Activated naive CD4-positive, alpha-beta T cell treated with anti-CD3 and anti-CD28 coated beads, Interleukin-2, amount 10 ng/mL, durations not matched to agents 7 days and 5 days (primary cell): ENCODE data around the gene GATA5.

Experiments
- CTCF ChIA-PET: fragments of 350-600 bp; sonication (Branson Sonifier 250); formaldehyde crosslinking; loops from one replicate; lab custom pipeline; 2021; ENCODE audit warnings: antibody characterized with exemption; lab: Charles Lee
- DNase-seq: peaks from one replicate; pipeline ENCODE4 v3.0.0-alpha.2; 2020
- H3K27ac Mint-ChIP-seq: one replicate; pipeline ENCODE4 v1.8.0; 2021; ENCODE audit warnings: mild to moderate bottlenecking, moderate library complexity, mixed read lengths
- H3K27me3 Mint-ChIP-seq: one replicate; pipeline ENCODE4 v1.8.0; 2021; ENCODE audit warnings: mild to moderate bottlenecking, mixed read lengths
- H3K36me3 Mint-ChIP-seq: one replicate; pipeline ENCODE4 v1.8.0; 2021; ENCODE audit warnings: mixed read lengths
- H3K4me1 Mint-ChIP-seq: one replicate; pipeline ENCODE4 v1.8.0; 2021; ENCODE audit warnings: mixed read lengths
- H3K4me3 Mint-ChIP-seq: one replicate; pipeline ENCODE4 v1.8.0; 2021; ENCODE audit warnings: mild to moderate bottlenecking, moderate library complexity, mixed read lengths
- H3K9me3 Mint-ChIP-seq: one replicate; pipeline ENCODE4 v1.8.0; 2021; ENCODE audit warnings: mixed read lengths

Gene GATA5

DNA sequence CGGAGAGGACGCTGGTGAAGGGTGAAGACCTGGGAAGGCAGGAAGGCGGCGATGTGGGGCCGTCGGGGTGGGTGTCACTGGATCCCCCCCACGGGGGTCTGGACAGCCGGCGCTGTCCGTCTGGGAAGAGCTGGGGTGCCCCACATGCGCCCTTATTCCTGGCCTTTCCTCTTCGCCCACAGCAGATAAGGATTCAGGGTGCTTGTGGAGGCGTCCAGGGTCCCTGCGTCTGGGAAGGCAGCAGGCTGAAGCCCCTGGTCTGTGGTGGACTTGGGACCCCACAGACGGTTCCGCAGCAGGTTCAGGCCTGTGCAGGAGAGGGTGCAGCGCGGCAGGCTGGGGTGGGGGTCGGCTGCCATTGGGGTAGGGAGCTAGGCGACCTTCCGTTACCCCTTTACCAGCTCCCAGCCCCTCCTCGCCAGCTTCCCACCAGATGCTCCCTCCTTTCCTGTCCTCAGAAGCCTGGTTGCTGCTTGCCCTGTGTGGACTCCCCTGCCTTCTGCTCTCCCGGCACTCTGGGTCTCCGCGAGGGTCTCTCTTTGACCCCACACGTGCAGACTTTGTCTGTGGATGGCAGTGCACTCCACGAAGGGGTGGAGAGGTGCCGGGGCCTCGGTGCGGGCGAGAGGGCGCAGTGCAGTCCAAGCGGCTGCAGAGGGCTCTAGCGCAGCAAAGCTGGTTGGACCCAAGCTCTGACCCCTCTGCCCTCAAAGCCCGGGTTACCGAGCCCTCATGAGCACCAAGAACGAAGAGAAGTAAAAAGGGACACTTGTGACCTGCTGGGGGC lies 2.1 kb upstream of the GATA5 start:
- H3K27me3 Mint-ChIP-seq: peaks cover 97% of the 10 kb centered on the region
- no peaks in the 10 kb centered on the region for H3K4me1 Mint-ChIP-seq
- no peak overlapping the region for H3K27ac Mint-ChIP-seq
- H3K9me3 Mint-ChIP-seq: no peaks in the 10 kb centered on the region
- no peak overlapping the region for H3K4me3 Mint-ChIP-seq
- no peak for DNase-seq
- CTCF ChIA-PET: no interaction called here
- H3K36me3 Mint-ChIP-seq: no peaks in the 10 kb centered on the region

- Mint-ChIP-seq H3K27me3 (peaks cover 96% of the 10 kb centered on the region), H3K27ac (no peak overlapping the region), H3K4me3 (no peak overlapping the region), H3K36me3 (no peaks in the 10 kb centered on the region), H3K4me1 (no peaks in the 10 kb centered on the region), H3K9me3 (no peaks in the 10 kb centered on the region)
- CTCF ChIA-PET: no interaction called here
- DNase-seq: no peak
Measured at GRCh38 chr20:62476056-62476838, 452 bp upstream of the GATA5 start.

GRCh38 chr20:62475027-62475771 lies 596 bp downstream of the GATA5 start:
- Mint-ChIP-seq H3K9me3 (no peaks in the 10 kb centered on the region), H3K4me1 (no peaks in the 10 kb centered on the region), H3K36me3 (no peaks in the 10 kb centered on the region), H3K4me3 (no peak overlapping the region), H3K27ac (no peak overlapping the region), H3K27me3 (peaks cover 94% of the 10 kb centered on the region)
- CTCF ChIA-PET: no interaction called here
- no peak for DNase-seq

DNA sequence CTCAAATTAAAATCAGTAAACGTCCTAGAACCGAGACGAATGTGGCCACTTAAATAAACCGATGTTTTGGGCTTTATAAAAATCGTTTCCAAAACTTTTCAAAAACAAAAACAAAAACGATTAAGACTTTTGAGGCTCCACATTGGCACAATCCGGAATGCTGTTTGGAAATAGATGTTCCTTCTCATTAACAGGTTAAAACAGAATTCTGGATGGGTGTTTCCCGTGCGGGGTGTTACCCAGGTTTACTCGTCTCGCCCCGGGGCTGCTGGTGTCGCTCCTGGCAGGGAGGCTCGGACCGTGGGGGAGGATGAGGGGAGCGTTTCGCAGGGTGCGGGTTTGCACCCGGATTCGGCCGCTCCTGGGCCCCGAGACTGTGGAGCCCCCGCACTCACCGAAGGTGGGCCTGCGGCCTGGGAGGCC lies 1.2 kb downstream of the GATA5 start:
- H3K4me1 Mint-ChIP-seq: no peaks in the 10 kb centered on the region
- no peak for DNase-seq
- no peaks in the 10 kb centered on the region for H3K36me3 Mint-ChIP-seq
- no peak overlapping the region for H3K27ac Mint-ChIP-seq
- H3K27me3 Mint-ChIP-seq: peaks cover 94% of the 10 kb centered on the region
- no peaks in the 10 kb centered on the region for H3K9me3 Mint-ChIP-seq
- H3K4me3 Mint-ChIP-seq: no peak overlapping the region
- CTCF ChIA-PET: no interaction called here

- H3K4me1 Mint-ChIP-seq: no peaks in the 10 kb centered on the region
- H3K9me3 Mint-ChIP-seq: no peaks in the 10 kb centered on the region
- H3K36me3 Mint-ChIP-seq: no peaks in the 10 kb centered on the region
- no peak overlapping the region for H3K27ac Mint-ChIP-seq
- peaks cover 92% of the 10 kb centered on the region for H3K27me3 Mint-ChIP-seq
- no peak overlapping the region for H3K4me3 Mint-ChIP-seq
- no peak for DNase-seq
- CTCF ChIA-PET: no interaction called here
Measured at GRCh38 chr20:62473717-62474603, 1.8 kb downstream of the GATA5 start.

GRCh38 chr20:62472941-62473585 lies 2.7 kb downstream of the GATA5 start:
- Mint-ChIP-seq H3K9me3 (no peaks in the 10 kb centered on the region), H3K27ac (no peak overlapping the region), H3K27me3 (peaks cover 83% of the 10 kb centered on the region), H3K4me1 (no peaks in the 10 kb centered on the region), H3K36me3 (no peaks in the 10 kb centered on the region), H3K4me3 (no peak overlapping the region)
- CTCF ChIA-PET: no interaction called here
- no peak for DNase-seq

DNA sequence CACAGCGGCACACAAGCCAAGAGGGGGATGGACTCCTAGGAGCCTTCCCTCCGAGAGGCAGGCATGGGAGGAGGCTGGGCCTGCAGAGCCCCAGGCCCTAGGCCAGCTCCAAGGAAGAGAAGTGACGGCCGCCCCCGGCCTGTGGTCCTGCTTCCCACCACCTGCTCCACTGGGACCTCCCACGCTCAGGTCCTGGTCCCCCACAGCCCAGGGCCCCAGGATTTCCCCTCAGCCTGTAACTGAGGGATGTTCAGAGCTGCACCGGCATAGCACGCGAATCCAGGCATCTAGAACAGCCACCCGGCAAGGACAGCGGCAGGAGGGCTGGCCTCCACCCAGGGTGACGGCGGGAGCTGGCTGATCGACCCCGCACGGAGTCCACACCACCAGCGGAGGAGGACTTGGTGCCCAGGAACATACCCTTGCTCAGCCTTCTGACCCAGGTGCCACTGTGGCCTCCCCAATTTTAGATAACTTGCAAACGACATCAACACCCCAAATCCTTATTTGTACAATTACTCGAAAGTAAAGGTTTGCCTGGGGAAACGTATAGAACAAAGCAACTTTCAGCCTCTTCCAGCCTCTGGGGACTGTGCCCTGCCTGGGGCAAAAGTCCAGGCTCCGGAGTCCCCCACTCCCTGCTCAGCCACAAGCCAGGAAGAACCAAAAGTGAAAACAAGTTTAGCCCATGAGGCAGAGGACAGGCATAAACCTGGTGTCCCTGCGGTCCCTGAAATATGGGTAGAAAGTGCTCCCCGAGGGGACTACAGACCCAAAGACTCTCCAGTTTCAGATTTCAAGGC lies 3.5 kb downstream of the GATA5 start:
- Mint-ChIP-seq H3K4me1 (no peaks in the 10 kb centered on the region), H3K27me3 (peaks cover 75% of the 10 kb centered on the region), H3K4me3 (no peak overlapping the region), H3K27ac (no peak overlapping the region), H3K36me3 (no peaks in the 10 kb centered on the region), H3K9me3 (no peaks in the 10 kb centered on the region)
- CTCF ChIA-PET: interaction anchor here (1.8 kb wide), 1 partner anchor 62 kb away, joined by 5 read pairs; no protein-coding TSS in a partner anchor
- no peak for DNase-seq

DNA sequence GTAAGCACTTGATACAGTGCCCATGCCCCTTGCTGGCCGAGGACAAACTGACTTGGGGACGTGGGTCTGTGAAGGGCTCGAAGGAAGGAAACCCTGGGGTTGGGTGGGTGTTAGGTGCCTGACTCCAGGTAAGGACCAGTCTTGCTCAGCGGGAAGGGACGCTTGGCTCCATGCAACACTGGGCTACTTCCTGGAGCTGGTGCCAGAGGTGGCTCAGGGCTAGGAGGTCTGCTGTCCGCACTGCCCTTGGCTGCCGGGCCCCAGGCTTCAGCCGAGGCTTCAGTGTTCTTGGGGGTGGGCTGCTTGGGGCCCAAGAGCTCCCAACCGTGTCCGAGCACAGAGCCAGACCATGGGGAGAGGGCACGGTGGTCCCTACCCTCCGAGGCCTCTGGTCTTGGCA lies 5.3 kb downstream of the GATA5 start:
- Mint-ChIP-seq H3K27me3 (peaks cover 59% of the 10 kb centered on the region), H3K4me1 (no peaks in the 10 kb centered on the region), H3K27ac (no peak overlapping the region)

GRCh38 chr20:62470001-62470400 lies 5.8 kb downstream of the GATA5 start:
- DNase-seq: no peak
- no peaks in the 10 kb centered on the region for H3K9me3 Mint-ChIP-seq
- H3K27me3 Mint-ChIP-seq: peaks cover 55% of the 10 kb centered on the region

More for the DNA sequence above, 5.3 kb downstream of the GATA5 start:
- no peaks in the 10 kb centered on the region for H3K9me3 Mint-ChIP-seq
- H3K36me3 Mint-ChIP-seq: no peaks in the 10 kb centered on the region
- CTCF ChIA-PET: interaction anchor here (1.2 to 1.8 kb wide), 2 partner anchors 60 to 170 kb away, joined by 3 to 5 read pairs; no protein-coding TSS in a partner anchor
- DNase-seq: no peak
- no peak overlapping the region for H3K4me3 Mint-ChIP-seq

DNA sequence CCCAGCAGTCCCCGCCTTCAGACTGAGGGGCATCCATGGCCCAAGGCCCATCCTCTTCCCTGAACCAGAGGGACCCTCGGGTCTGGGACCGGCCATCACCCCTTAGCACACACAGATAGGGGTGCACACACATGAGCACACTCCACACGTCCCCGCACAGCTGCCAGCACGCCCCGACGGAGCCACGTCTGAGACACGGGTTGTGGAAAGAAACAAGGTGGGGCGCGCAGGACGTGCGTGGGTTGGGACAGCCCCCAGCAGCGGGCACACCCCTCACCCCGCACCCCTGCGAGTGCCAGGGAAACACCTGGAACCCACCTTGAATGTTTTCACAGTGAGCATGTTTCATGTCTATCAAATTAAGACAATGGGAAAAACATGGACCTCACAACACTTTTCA lies 6.4 kb downstream of the GATA5 start:
- Mint-ChIP-seq H3K4me3 (no peak overlapping the region), H3K4me1 (no peaks in the 10 kb centered on the region), H3K27ac (no peak overlapping the region), H3K9me3 (no peaks in the 10 kb centered on the region), H3K27me3 (peaks cover 48% of the 10 kb centered on the region), H3K36me3 (no peaks in the 10 kb centered on the region)
- DNase-seq: no peak
- CTCF ChIA-PET: no interaction called here

More at GRCh38 chr20:62470001-62470400, 5.8 kb downstream of the GATA5 start:
- no peaks in the 10 kb centered on the region for H3K4me1 Mint-ChIP-seq
- CTCF ChIA-PET: no interaction called here
- no peaks in the 10 kb centered on the region for H3K36me3 Mint-ChIP-seq
- no peak overlapping the region for H3K4me3 Mint-ChIP-seq
- no peak overlapping the region for H3K27ac Mint-ChIP-seq

DNA sequence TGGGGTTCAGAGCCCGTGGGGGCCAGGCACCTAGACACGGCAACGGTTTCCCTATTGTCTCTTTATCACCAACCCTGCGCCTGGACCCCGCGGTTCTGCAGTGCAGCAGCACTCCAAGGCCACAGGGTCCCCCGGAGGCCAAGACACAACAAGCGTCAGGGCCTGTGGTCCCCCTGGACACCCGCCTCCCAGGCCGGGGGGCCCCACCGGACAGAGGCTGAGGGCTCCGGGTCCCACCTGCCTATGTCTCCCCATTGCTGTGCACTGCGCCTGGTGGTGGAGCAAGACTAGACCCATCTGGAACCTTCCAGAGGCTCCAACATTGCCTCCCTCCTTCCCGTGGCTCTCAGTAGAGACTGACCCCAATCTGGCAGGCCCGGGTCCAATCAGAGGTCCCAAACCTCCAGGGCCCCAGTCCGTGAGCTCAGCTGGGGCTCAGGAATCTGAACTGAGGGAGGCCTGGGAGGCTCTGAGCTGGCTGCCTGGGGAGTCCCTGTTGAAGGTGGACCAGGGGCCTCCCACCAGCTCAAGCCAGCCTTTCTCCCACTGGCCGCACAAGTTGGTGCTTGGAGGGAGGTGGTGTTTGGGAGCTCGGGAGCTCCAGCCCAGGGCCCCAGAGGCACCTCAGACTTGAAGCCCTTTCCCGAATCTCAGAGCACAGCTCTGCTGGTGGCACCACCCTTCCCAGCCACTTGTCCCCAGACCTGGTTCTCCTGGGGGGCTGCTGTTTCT lies 8.8 kb downstream of the GATA5 start:
- DNase-seq: no peak
- CTCF ChIA-PET: no interaction called here
- H3K4me3 Mint-ChIP-seq: no peak overlapping the region
- no peaks in the 10 kb centered on the region for H3K9me3 Mint-ChIP-seq
- H3K27ac Mint-ChIP-seq: no peak overlapping the region
- peaks cover 28% of the 10 kb centered on the region for H3K27me3 Mint-ChIP-seq
- no peaks in the 10 kb centered on the region for H3K4me1 Mint-ChIP-seq
- no peaks in the 10 kb centered on the region for H3K36me3 Mint-ChIP-seq

- no peak for DNase-seq
- Mint-ChIP-seq H3K27ac (no peak overlapping the region), H3K4me3 (no peak overlapping the region), H3K36me3 (no peaks in the 10 kb centered on the region), H3K4me1 (no peaks in the 10 kb centered on the region), H3K27me3 (peaks cover 23% of the 10 kb centered on the region), H3K9me3 (no peaks in the 10 kb centered on the region)
- CTCF ChIA-PET: no interaction called here
Measured at GRCh38 chr20:62466072-62466760, 9.6 kb downstream of the GATA5 start.
